ENCODE data around the gene RAPGEF2. TPM values are rescaled to one million over a fixed set of nuclear protein-coding genes. Genes with fewer than 3 reads are reported as not detected.

RAPGEF2 gene
- total RNA-seq, 1 experiment from 2014 or later = 23.8 TPM

- no peak for TF ChIP-seq CTCF (IDR thresholded peaks at IDR 0.05; ENCODE audit: unreplicated experiment)
- peaks cover 43% of the 10 kb centered on the region for H3K4me1 Mint-ChIP-seq (ENCODE audit: low read depth, unreplicated experiment)
- no peaks in the 10 kb centered on the region for H3K27me3 Mint-ChIP-seq (ENCODE audit: unreplicated experiment)
- peak; percentile 4 for DNase-seq
- no TSS peak for BruUV-seq (replicated peaks)
- no peaks in the 10 kb centered on the region for H3K9me3 Mint-ChIP-seq (ENCODE audit: low read depth, unreplicated experiment)
- no peak overlapping the region for H3K27ac Mint-ChIP-seq (ENCODE audit: unreplicated experiment)
- H3K36me3 Mint-ChIP-seq (ENCODE audit: insufficient read depth, unreplicated experiment) = peaks cover 3% of the 10 kb centered on the region
- CTCF ChIA-PET = no interaction called here
- intact Hi-C loops (cut with micrococcal nuclease; ENCODE audit: unreplicated experiment) = loop anchor here (10.0 kb wide), 1 partner anchor 436 kb away; no protein-coding TSS in a partner anchor
- H3K4me3 Mint-ChIP-seq (ENCODE audit: low read depth, unreplicated experiment) = no peak overlapping the region
Measured at GRCh38 chr4:159171287-159171686, 68.4 kb downstream of the RAPGEF2 start.

DNA sequence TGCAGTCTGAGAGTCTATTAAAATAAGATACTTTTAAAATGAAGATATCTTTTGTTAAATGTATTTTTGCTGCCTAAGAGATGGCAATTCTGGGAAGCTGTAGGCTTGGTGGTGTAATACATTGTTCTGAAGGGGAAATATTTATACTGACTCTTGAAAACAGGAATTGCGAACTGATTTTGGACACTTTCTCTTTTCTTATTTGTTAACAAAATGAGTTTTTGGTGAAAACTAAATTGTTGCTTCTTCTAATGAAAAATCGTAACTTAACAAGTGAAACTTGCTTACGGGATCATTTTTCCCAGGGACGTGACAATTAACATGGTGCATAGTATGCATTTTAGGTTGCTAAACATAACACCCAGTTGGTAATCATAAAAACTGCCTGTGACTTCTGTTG, 71.0 kb downstream of the RAPGEF2 start:
- Mint-ChIP-seq H3K4me3 (ENCODE audit: low read depth, unreplicated experiment) (no peak overlapping the region), H3K27me3 (ENCODE audit: unreplicated experiment) (no peaks in the 10 kb centered on the region), H3K4me1 (ENCODE audit: low read depth, unreplicated experiment) (peaks cover 29% of the 10 kb centered on the region), H3K9me3 (ENCODE audit: low read depth, unreplicated experiment) (no peaks in the 10 kb centered on the region), H3K36me3 (ENCODE audit: insufficient read depth, unreplicated experiment) (no peaks in the 10 kb centered on the region), H3K27ac (ENCODE audit: unreplicated experiment) (no peak overlapping the region)
- no TSS peak for BruUV-seq (replicated peaks)
- no peak for TF ChIP-seq CTCF (IDR thresholded peaks at IDR 0.05; ENCODE audit: unreplicated experiment)
- intact Hi-C loops (cut with micrococcal nuclease; ENCODE audit: unreplicated experiment) = loop anchor here (10.0 kb wide), 1 partner anchor 439 kb away; no protein-coding TSS in a partner anchor
- no peak for DNase-seq
- CTCF ChIA-PET = no interaction called here

- CTCF ChIA-PET = no interaction called here
- intact Hi-C loops (cut with micrococcal nuclease; ENCODE audit: unreplicated experiment) = loop anchor here (1.0 to 10.0 kb wide), 5 partner anchors 69 to 440 kb away; no protein-coding TSS in a partner anchor
- H3K9me3 Mint-ChIP-seq (ENCODE audit: low read depth, unreplicated experiment) = no peaks in the 10 kb centered on the region
- H3K27ac Mint-ChIP-seq (ENCODE audit: unreplicated experiment) = peak overlapping the region; percentile 37
- no peak for DNase-seq
- no peak overlapping the region for H3K4me3 Mint-ChIP-seq (ENCODE audit: low read depth, unreplicated experiment)
- no TSS peak for BruUV-seq (replicated peaks)
- no peaks in the 10 kb centered on the region for H3K27me3 Mint-ChIP-seq (ENCODE audit: unreplicated experiment)
- H3K36me3 Mint-ChIP-seq (ENCODE audit: insufficient read depth, unreplicated experiment) = no peaks in the 10 kb centered on the region
- no peak for TF ChIP-seq CTCF (IDR thresholded peaks at IDR 0.05; ENCODE audit: unreplicated experiment)
- H3K4me1 Mint-ChIP-seq (ENCODE audit: low read depth, unreplicated experiment) = peaks cover 29% of the 10 kb centered on the region
Measured at GRCh38 chr4:159174645-159175084, 71.8 kb downstream of the RAPGEF2 start.

DNA sequence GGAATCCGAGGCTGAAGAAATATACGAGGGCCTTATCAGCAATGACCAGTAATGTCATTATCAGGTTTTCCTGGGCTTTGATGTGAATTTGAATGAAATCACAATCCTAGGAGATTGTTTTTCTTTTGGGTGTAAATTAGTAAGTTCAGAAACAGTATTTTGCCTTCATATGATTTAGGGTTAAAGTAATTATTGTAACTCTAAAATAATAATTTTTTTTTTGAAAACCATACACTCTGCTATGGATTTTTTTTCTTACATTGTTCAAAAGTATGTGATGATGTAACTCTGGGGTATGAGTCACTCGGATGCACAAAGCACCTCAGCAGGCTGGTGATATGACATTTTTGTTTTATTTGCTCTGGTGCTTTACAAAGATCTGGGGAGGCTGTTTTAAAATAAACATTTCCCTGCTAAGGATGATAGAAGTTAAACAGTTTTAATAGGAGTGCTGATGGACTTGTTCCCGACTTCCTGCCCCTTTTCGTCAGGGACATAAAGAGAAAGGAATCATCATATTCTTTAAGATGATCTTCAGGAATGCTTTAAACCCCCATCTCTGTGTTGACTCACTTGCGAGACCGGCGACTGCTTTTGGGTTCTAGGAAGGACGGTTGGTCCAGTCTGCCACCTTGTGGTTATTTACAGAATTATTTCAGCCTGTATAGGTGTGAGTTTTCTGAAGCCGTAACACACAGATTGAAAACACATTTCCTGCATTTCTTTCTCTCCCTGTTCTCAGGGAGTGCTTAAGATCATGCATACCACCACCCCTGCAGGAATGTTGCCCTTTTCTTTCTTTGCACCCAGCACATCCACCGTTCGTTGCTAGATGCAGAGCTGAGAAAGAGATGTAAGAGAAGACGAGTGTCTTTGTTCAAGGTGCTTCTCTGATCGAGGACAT, 72.5 kb downstream of the RAPGEF2 start:
- intact Hi-C loops (cut with micrococcal nuclease; ENCODE audit: unreplicated experiment) = loop anchor here (1.0 to 10.0 kb wide), 5 partner anchors 70 to 441 kb away; no protein-coding TSS in a partner anchor
- peak; percentile 54 for TF ChIP-seq CTCF (IDR thresholded peaks at IDR 0.05; ENCODE audit: unreplicated experiment)
- H3K36me3 Mint-ChIP-seq (ENCODE audit: insufficient read depth, unreplicated experiment) = no peaks in the 10 kb centered on the region
- no peaks in the 10 kb centered on the region for H3K27me3 Mint-ChIP-seq (ENCODE audit: unreplicated experiment)
- BruUV-seq (replicated peaks) = no TSS peak
- H3K9me3 Mint-ChIP-seq (ENCODE audit: low read depth, unreplicated experiment) = no peaks in the 10 kb centered on the region
- H3K27ac Mint-ChIP-seq (ENCODE audit: unreplicated experiment) = peak overlapping the region; percentile 37
- peaks cover 29% of the 10 kb centered on the region for H3K4me1 Mint-ChIP-seq (ENCODE audit: low read depth, unreplicated experiment)
- H3K4me3 Mint-ChIP-seq (ENCODE audit: low read depth, unreplicated experiment) = peak overlapping the region; percentile 53
- CTCF ChIA-PET = interaction anchor here (0.7 kb wide), 1 partner anchor 301 kb away, joined by 3 read pairs; no protein-coding TSS in a partner anchor
- DNase-seq = peak; percentile 64
